SJSA1 (cell line): Measurements from ENCODE around the gene FXYD6. TPM values are rescaled to one million over a fixed set of nuclear protein-coding genes. Genes with fewer than 3 reads are reported as not detected.

Experiments
- DNase-seq, 2 experiments: peaks; one replicate each; pipeline ENCODE4 v3.0.0-alpha.2; 2015 to 2020; ENCODE audit warnings: low spot score in 2 of 2, low read depth in 1 of 2
- H3K27ac ChIP-seq: fragments of 250-450 bp; sonication (Bioruptor Pico); 2 replicates; pipeline ENCODE4 v1.5.1; 2020; ENCODE audit warnings: mild to moderate bottlenecking, moderate library complexity
- H3K27me3 ChIP-seq: fragments of 250-450 bp; sonication (Bioruptor Pico); replicated peaks from 2 replicates; pipeline ENCODE4 v1.5.1; 2020; ENCODE audit warnings: mild to moderate bottlenecking, moderate library complexity
- H3K36me3 ChIP-seq: fragments of 250-450 bp; sonication (Bioruptor Pico); 2 replicates; pipeline ENCODE4 v1.5.1; 2020; ENCODE audit warnings: mild to moderate bottlenecking
- H3K4me1 ChIP-seq: fragments of 250-450 bp; sonication (Bioruptor Pico); replicated peaks from 2 replicates; pipeline ENCODE4 v1.6.1; 2021; ENCODE audit warnings: mild to moderate bottlenecking
- H3K4me3 ChIP-seq: fragments of 250-450 bp; sonication (Bioruptor Pico); 2 replicates; pipeline ENCODE4 v1.5.1; 2020; ENCODE audit warnings: mild to moderate bottlenecking
- H3K9me3 ChIP-seq: fragments of 250-450 bp; sonication (Bioruptor Pico); replicated peaks from 2 replicates; pipeline ENCODE4 v1.5.1; 2020; ENCODE audit warnings: mild to moderate bottlenecking
- total RNA-seq: library from RNA; depleted of rRNA; stranded (reverse); fragments of >200 nt; shearing (Covaris generic); gene quantifications from 2 replicates; pipeline ENCODE4 v1.2.3, GENCODE V29; 2014

The FXYD6 gene
- total RNA-seq, 1 experiment from 2014 or later = 0.05 TPM

- Histone ChIP-seq H3K27ac (no peak overlapping the region), H3K27me3 (no peaks in the 10 kb centered on the region), H3K4me3 (no peak overlapping the region), H3K36me3 (no peaks in the 10 kb centered on the region), H3K4me1 (no peaks in the 10 kb centered on the region), H3K9me3 (no peaks in the 10 kb centered on the region)
- DNase-seq = no peak
Observed at GRCh38 chr11:117915672-117916235, 39.3 kb upstream of the FXYD6 start.

- Histone ChIP-seq H3K27ac (no peak overlapping the region), H3K9me3 (no peaks in the 10 kb centered on the region), H3K4me1 (no peaks in the 10 kb centered on the region), H3K36me3 (no peaks in the 10 kb centered on the region), H3K4me3 (no peak overlapping the region), H3K27me3 (no peaks in the 10 kb centered on the region)
- no peak for DNase-seq
Observed at GRCh38 chr11:117914991-117915618, 38.6 kb upstream of the FXYD6 start.

GRCh38 chr11:117914398-117914761 lies 37.9 kb upstream of the FXYD6 start:
- DNase-seq = no peak
- Histone ChIP-seq H3K36me3 (no peaks in the 10 kb centered on the region), H3K9me3 (no peaks in the 10 kb centered on the region), H3K27me3 (no peaks in the 10 kb centered on the region), H3K4me1 (no peaks in the 10 kb centered on the region), H3K27ac (no peak overlapping the region), H3K4me3 (no peak overlapping the region)

GRCh38 chr11:117913736-117914397 lies 37.4 kb upstream of the FXYD6 start:
- H3K27me3 ChIP-seq = no peaks in the 10 kb centered on the region

GRCh38 chr11:117912497-117912896 lies 36.0 kb upstream of the FXYD6 start:
- Histone ChIP-seq H3K27me3 (no peaks in the 10 kb centered on the region), H3K4me3 (no peak overlapping the region), H3K4me1 (no peaks in the 10 kb centered on the region), H3K36me3 (no peaks in the 10 kb centered on the region), H3K9me3 (no peaks in the 10 kb centered on the region), H3K27ac (no peak overlapping the region)
- DNase-seq = no peak

More at GRCh38 chr11:117913736-117914397, 37.4 kb upstream of the FXYD6 start:
- Histone ChIP-seq H3K4me1 (no peaks in the 10 kb centered on the region), H3K27ac (no peak overlapping the region), H3K36me3 (no peaks in the 10 kb centered on the region), H3K4me3 (no peak overlapping the region), H3K9me3 (no peaks in the 10 kb centered on the region)
- DNase-seq = no peak

- H3K4me3 ChIP-seq = no peak overlapping the region
- no peaks in the 10 kb centered on the region for H3K9me3 ChIP-seq
- no peak overlapping the region for H3K27ac ChIP-seq
- H3K4me1 ChIP-seq = no peaks in the 10 kb centered on the region
- no peak for DNase-seq
- no peaks in the 10 kb centered on the region for H3K27me3 ChIP-seq
- no peaks in the 10 kb centered on the region for H3K36me3 ChIP-seq
Observed at GRCh38 chr11:117911694-117912093, 35.2 kb upstream of the FXYD6 start.

- Histone ChIP-seq H3K36me3 (no peaks in the 10 kb centered on the region), H3K4me3 (no peak overlapping the region), H3K27ac (no peak overlapping the region), H3K9me3 (no peaks in the 10 kb centered on the region), H3K27me3 (no peaks in the 10 kb centered on the region), H3K4me1 (no peaks in the 10 kb centered on the region)
- no peak for DNase-seq
Observed at GRCh38 chr11:117910941-117911655, 34.6 kb upstream of the FXYD6 start.

GRCh38 chr11:117910525-117910924 lies 34.1 kb upstream of the FXYD6 start:
- H3K36me3 ChIP-seq = no peaks in the 10 kb centered on the region

GRCh38 chr11:117909611-117910382 lies 33.3 kb upstream of the FXYD6 start:
- Histone ChIP-seq H3K9me3 (no peaks in the 10 kb centered on the region), H3K27ac (no peak overlapping the region), H3K4me1 (no peaks in the 10 kb centered on the region), H3K36me3 (no peaks in the 10 kb centered on the region), H3K27me3 (no peaks in the 10 kb centered on the region), H3K4me3 (no peak overlapping the region)
- no peak for DNase-seq

More at GRCh38 chr11:117910525-117910924, 34.1 kb upstream of the FXYD6 start:
- no peak overlapping the region for H3K27ac ChIP-seq
- H3K27me3 ChIP-seq = no peaks in the 10 kb centered on the region
- H3K9me3 ChIP-seq = no peaks in the 10 kb centered on the region
- DNase-seq = no peak
- H3K4me1 ChIP-seq = no peaks in the 10 kb centered on the region
- H3K4me3 ChIP-seq = no peak overlapping the region

- H3K36me3 ChIP-seq = no peaks in the 10 kb centered on the region
- no peak overlapping the region for H3K4me3 ChIP-seq
- H3K27ac ChIP-seq = no peak overlapping the region
- H3K4me1 ChIP-seq = no peaks in the 10 kb centered on the region
- H3K9me3 ChIP-seq = no peaks in the 10 kb centered on the region
- no peak for DNase-seq
- no peaks in the 10 kb centered on the region for H3K27me3 ChIP-seq
Observed at GRCh38 chr11:117908959-117909610, 32.6 kb upstream of the FXYD6 start.

GRCh38 chr11:117908109-117908895 lies 31.8 kb upstream of the FXYD6 start:
- DNase-seq = no peak
- Histone ChIP-seq H3K4me3 (no peak overlapping the region), H3K27ac (no peak overlapping the region)

GRCh38 chr11:117907276-117908108 lies 31.0 kb upstream of the FXYD6 start:
- Histone ChIP-seq H3K4me3 (no peak overlapping the region), H3K27ac (no peak overlapping the region), H3K36me3 (no peaks in the 10 kb centered on the region), H3K9me3 (no peaks in the 10 kb centered on the region), H3K27me3 (no peaks in the 10 kb centered on the region), H3K4me1 (no peaks in the 10 kb centered on the region)
- peak; percentile 35 to 62 for DNase-seq

More at GRCh38 chr11:117908109-117908895, 31.8 kb upstream of the FXYD6 start:
- no peaks in the 10 kb centered on the region for H3K4me1 ChIP-seq
- H3K36me3 ChIP-seq = no peaks in the 10 kb centered on the region
- no peaks in the 10 kb centered on the region for H3K9me3 ChIP-seq
- H3K27me3 ChIP-seq = no peaks in the 10 kb centered on the region
